HEK293T (cell line): ENCODE measurements around the gene IMPDH1.

Experiments used
- CTCF ChIA-PET: fragments of 350-600 bp; formaldehyde crosslinking; extraction: SDS; loops from one replicate; lab custom pipeline; 2021; ENCODE audit warnings: antibody characterized with exemption, inconsistent platforms; lab: Yijun Ruan, JAX
- POLR2A ChIA-PET: fragments of 350-600 bp; formaldehyde crosslinking; extraction: SDS; loops from one replicate; lab custom pipeline; 2020; ENCODE audit warnings: antibody characterized with exemption, inconsistent platforms; lab: Yijun Ruan, JAX
- DNase-seq: peaks from one replicate; pipeline ENCODE4 v3.0.0; 2012; ENCODE audit warnings: mixed read lengths; ENCODE audit errors: extremely low spot score
- ARNT ChIP-seq: fragments of 450-650 bp; IDR thresholded peaks from 2 replicates; pipeline ENCODE4 v1.6.1; 2017; ENCODE audit warnings: mild to moderate bottlenecking
- BHLHE40 ChIP-seq: fragments of 450-650 bp; IDR thresholded peaks from 2 replicates; pipeline ENCODE4 v1.6.1; 2016; ENCODE audit warnings: mild to moderate bottlenecking, moderate library complexity, borderline replicate concordance
- CTBP1 ChIP-seq: fragments of 450-650 bp; IDR thresholded peaks from 2 replicates; pipeline ENCODE4 v1.6.1; 2016; ENCODE audit warnings: borderline replicate concordance
- ELF4 ChIP-seq: fragments of 450-650 bp; IDR thresholded peaks from 2 replicates; pipeline ENCODE4 v1.6.1; 2017; ENCODE audit warnings: antibody characterized with exemption
- FOXA1 ChIP-seq: fragments of 450-650 bp; IDR thresholded peaks from 2 replicates; pipeline ENCODE4 v1.6.1; 2016; ENCODE audit warnings: mild to moderate bottlenecking
- FOXK2 ChIP-seq: fragments of 450-650 bp; IDR thresholded peaks from 2 replicates; pipeline ENCODE4 v1.6.1; 2016; ENCODE audit warnings: mild to moderate bottlenecking
- FOXM1 ChIP-seq: fragments of 450-650 bp; IDR thresholded peaks from 2 replicates; pipeline ENCODE4 v1.6.1; 2017; ENCODE audit warnings: mild to moderate bottlenecking, borderline replicate concordance
- HDGF ChIP-seq: fragments of 450-650 bp; IDR thresholded peaks from 2 replicates; pipeline ENCODE4 v1.6.1; 2017; ENCODE audit warnings: antibody characterized with exemption, borderline replicate concordance
- L3MBTL2 ChIP-seq: fragments of 450-650 bp; conservative IDR thresholded peaks from 2 replicates; pipeline ENCODE4 v1.6.1; 2016; ENCODE audit warnings: mild to moderate bottlenecking
- LEF1 ChIP-seq: fragments of 450-650 bp; IDR thresholded peaks from 2 replicates; pipeline ENCODE4 v1.6.1; 2017; ENCODE audit warnings: mild to moderate bottlenecking, borderline replicate concordance
- NFRKB ChIP-seq: fragments of 450-650 bp; IDR thresholded peaks from 2 replicates; pipeline ENCODE4 v1.6.1; 2016; ENCODE audit warnings: mild to moderate bottlenecking, moderate library complexity
- PKNOX1 ChIP-seq: fragments of 450-650 bp; IDR thresholded peaks from 2 replicates; pipeline ENCODE4 v1.6.1; 2016
- SP1 ChIP-seq: fragments of 450-650 bp; IDR thresholded peaks from 2 replicates; pipeline ENCODE4 v1.6.1; 2017
- SUZ12 ChIP-seq: fragments of 450-650 bp; IDR thresholded peaks from 2 replicates; pipeline ENCODE4 v1.6.1; 2016; ENCODE audit warnings: mild to moderate bottlenecking
- TARDBP ChIP-seq: fragments of 450-650 bp; IDR thresholded peaks from 2 replicates; pipeline ENCODE4 v1.6.1; 2016
- ZNF384 ChIP-seq: fragments of 450-650 bp; IDR thresholded peaks from 2 replicates; pipeline ENCODE4 v1.6.1; 2016

Gene IMPDH1

GRCh38 chr7:128437426-128438332 lies 27.9 kb upstream of the IMPDH1 start:
- POLR2A ChIA-PET: no interaction called here
- CTCF ChIA-PET: no interaction called here
- DNase-seq: no peak
- no peak for TF ChIP-seq SUZ12
- no peak for TF ChIP-seq ZNF384
- TF ChIP-seq HDGF: no peak
- TF ChIP-seq TARDBP: no peak
- no peak for TF ChIP-seq FOXK2
- no peak for TF ChIP-seq FOXM1
- no peak for TF ChIP-seq NFRKB
- TF ChIP-seq ARNT: no peak
- no peak for TF ChIP-seq L3MBTL2
- TF ChIP-seq BHLHE40: no peak

- ChIA-PET POLR2A (interaction anchor here (2.4 kb wide), 1 partner anchor 20 kb away, joined by 19 read pairs; the partner anchor contains the start of gene HILPDA), CTCF (interaction anchor here (0.6 to 2.1 kb wide), 2 partner anchors 25 to 769 kb away, joined by 6 to 8 read pairs; no protein-coding TSS in a partner anchor)
- TF ChIP-seq ELF4 (no peak), NFRKB (no peak), LEF1 (no peak), ZNF384 (no peak), HDGF (no peak), PKNOX1 (no peak), BHLHE40 (no peak), SP1 (no peak), ARNT (no peak), FOXA1 (no peak), SUZ12 (no peak), CTBP1 (no peak), TARDBP (no peak)
- no peak for DNase-seq
These were observed 25.5 kb upstream of the IMPDH1 start for GRCh38 chr7:128435327-128435686.

- POLR2A ChIA-PET: interaction anchor here (1.2 to 2.4 kb wide), 2 partner anchors 19 to 20 kb away, joined by 4 to 19 read pairs; partner anchors contain the start of gene HILPDA
- TF ChIP-seq ARNT (no peak), FOXA1 (no peak), CTBP1 (no peak), NFRKB (no peak), HDGF (no peak), L3MBTL2 (no peak), ELF4 (no peak), LEF1 (no peak), SUZ12 (no peak), ZNF384 (no peak), FOXK2 (no peak), BHLHE40 (no peak), SP1 (no peak)
- CTCF ChIA-PET: interaction anchor here (0.6 to 2.1 kb wide), 3 partner anchors 9 to 1168 kb away, joined by 4 to 8 read pairs (median 5); no protein-coding TSS in a partner anchor
- no peak for DNase-seq
These were observed 24.9 kb upstream of the IMPDH1 start for GRCh38 chr7:128434413-128435326.

GRCh38 chr7:128431754-128432153 lies 22.0 kb upstream of the IMPDH1 start:
- no peak for TF ChIP-seq CTBP1
- ChIA-PET CTCF (interaction anchor here (1.0 to 9.7 kb wide), 3 partner anchors 29 to 732 kb away, joined by 3 to 117 read pairs (median 3); no protein-coding TSS in a partner anchor), POLR2A (interaction anchor here (1.3 kb wide), 1 partner anchor 24 kb away, joined by 6 read pairs; the partner anchor contains the start of gene HILPDA)
- DNase-seq: no peak

- no peak for DNase-seq
- POLR2A ChIA-PET: interaction anchor here (1.3 kb wide), 1 partner anchor 24 kb away, joined by 6 read pairs; the partner anchor contains the start of gene HILPDA
- no peak for TF ChIP-seq ZNF384
- no peak for TF ChIP-seq PKNOX1
- no peak for TF ChIP-seq NFRKB
- TF ChIP-seq BHLHE40: no peak
- TF ChIP-seq ARNT: no peak
- TF ChIP-seq L3MBTL2: no peak
- no peak for TF ChIP-seq TARDBP
- CTCF ChIA-PET: interaction anchor here (1.0 to 9.7 kb wide), 3 partner anchors 29 to 733 kb away, joined by 3 to 117 read pairs (median 3); no protein-coding TSS in a partner anchor
These were observed 21.4 kb upstream of the IMPDH1 start for GRCh38 chr7:128431221-128431620.

- ChIA-PET CTCF (interaction anchor here (9.7 kb wide), 1 partner anchor 30 kb away, joined by 117 read pairs; no protein-coding TSS in a partner anchor), POLR2A (interaction anchor here (1.6 kb wide), 1 partner anchor 25 kb away, joined by 10 read pairs; the partner anchor contains the start of gene HILPDA)
- TF ChIP-seq BHLHE40 (no peak), HDGF (no peak), FOXA1 (no peak), LEF1 (no peak), FOXM1 (no peak), SUZ12 (no peak), ARNT (no peak), NFRKB (no peak), TARDBP (no peak), PKNOX1 (no peak), L3MBTL2 (no peak), SP1 (no peak), CTBP1 (no peak), ELF4 (no peak), FOXK2 (no peak), ZNF384 (no peak)
- no peak for DNase-seq
These were observed 20.4 kb upstream of the IMPDH1 start for GRCh38 chr7:128430207-128430606.
